HepG2 (cell line): ENCODE results near the gene GLB1L. TPM values are rescaled to one million over a fixed set of nuclear protein-coding genes. Genes with fewer than 3 reads are reported as not detected.

Experiments used
- ATAC-seq: fragments of 200-7000 bp; cut with Tn5 transposase; 3 replicates; pipeline ENCODE4 v1.9.1; 2020; ENCODE audit warnings: mild to moderate bottlenecking, moderate library complexity
- BruUV-seq: library from RNA; stranded (reverse); fragments of 400-500 nt; replicated peaks from 2 replicates; lab custom pipeline; 2021; lab: Mats Ljungman, UMichigan
- CTCF ChIA-PET: fragments of 300-600 bp; formaldehyde crosslinking; extraction: SDS; loops from one replicate; lab custom pipeline; 2021; ENCODE audit warnings: low total read pairs, inconsistent platforms, low intra/inter-chr PET ratio; lab: Yijun Ruan, JAX
- POLR2A ChIA-PET: fragments of 350-600 bp; sonication (Branson Sonifier 250); formaldehyde crosslinking; loops from one replicate; lab custom pipeline; 2020; ENCODE audit warnings: antibody characterized with exemption, inconsistent platforms; lab: Yijun Ruan, JAX
- DNase-seq: peaks from one replicate; pipeline ENCODE4 v3.0.0-alpha.2; 2015; ENCODE audit warnings: low spot score
- FAIRE-seq: peaks from 3 replicates; lab custom pipeline; 2011; peaks lifted over from hg19 to GRCh38; lab: Jason Lieb, UNC
- H2AFZ ChIP-seq: one replicate; pipeline ENCODE4 v1.6.1; 2011; ENCODE audit warnings: low read length, inconsistent platforms
- H3K27ac ChIP-seq: fragments of 300-600 bp; 3 replicates; pipeline ENCODE4 v1.8.0; 2011; ENCODE audit warnings: mixed run types, mild to moderate bottlenecking, mixed read lengths, low read length, inconsistent platforms; ENCODE audit not compliant: insufficient read depth; ENCODE audit errors: extremely low read length
- H3K27me3 ChIP-seq, 2 experiments: fragments of 200-600 bp in 1 of 2; 2 replicates in 1 of 2; 3 replicates in 1 of 2; pipeline versions ENCODE4 v1.6.0 to v1.8.0; 2011; ENCODE audit warnings: low read length in 2 of 2, mild to moderate bottlenecking in 2 of 2, moderate library complexity in 2 of 2, inconsistent platforms in 1 of 2; ENCODE audit not compliant: insufficient read depth in 2 of 2, control insufficient read depth in 1 of 2
- H3K36me3 ChIP-seq, 2 experiments: fragments of 200-600 bp in 1 of 2; replicated peaks in 1 of 2; 2 replicates in 1 of 2; 3 replicates in 1 of 2; pipeline versions ENCODE4 v1.5.1 to v1.8.0; 2011; ENCODE audit warnings: low read length in 2 of 2, inconsistent platforms in 1 of 2; ENCODE audit not compliant: insufficient read depth in 2 of 2, control insufficient read depth in 1 of 2
- H3K4me1 ChIP-seq: 2 replicates; pipeline ENCODE4 v1.5.1; 2012; ENCODE audit warnings: low read length, inconsistent platforms; ENCODE audit not compliant: insufficient read depth
- H3K4me2 ChIP-seq: 2 replicates; pipeline ENCODE4 v1.6.0; 2011; ENCODE audit warnings: low read depth, low read length, inconsistent platforms
- H3K4me3 ChIP-seq, 3 experiments: fragments of 200-600 bp in 1 of 3; sonication (generic), shearing (Covaris generic) in 1 of 3; replicated peaks in 1 of 3; 2 replicates each; pipeline ENCODE4 v1.5.1; 2011 to 2016; ENCODE audit warnings: low read length in 3 of 3, inconsistent platforms in 2 of 3, low read depth in 2 of 3, mild to moderate bottlenecking in 2 of 3, control low read depth in 1 of 3, mixed read lengths in 1 of 3; ENCODE audit not compliant: insufficient read depth in 1 of 3
- H3K79me2 ChIP-seq: one replicate; pipeline ENCODE4 v1.6.1; 2011; ENCODE audit warnings: low read length, inconsistent platforms; ENCODE audit not compliant: insufficient read depth
- H3K9ac ChIP-seq: 2 replicates; pipeline ENCODE4 v1.6.0; 2011; ENCODE audit warnings: mild to moderate bottlenecking, low read depth, low read length, inconsistent platforms; ENCODE audit not compliant: insufficient read depth
- H3K9me3 ChIP-seq: 2 replicates; pipeline ENCODE4 v1.5.1; 2012; ENCODE audit warnings: mild to moderate bottlenecking, low read length
- H4K20me1 ChIP-seq: 2 replicates; pipeline ENCODE4 v1.6.0; 2011; ENCODE audit warnings: inconsistent platforms, mild to moderate bottlenecking, low read length, moderate library complexity; ENCODE audit not compliant: insufficient read depth
- CHD2 ChIP-seq: IDR thresholded peaks from 2 replicates; pipeline ENCODE4 v1.6.1; 2011; ENCODE audit warnings: low read depth, low read length, improper control_type of control experiment
- HDAC6 ChIP-seq: fragments of 200-600 bp; sonication (generic); IDR thresholded peaks from 2 replicates; pipeline ENCODE4 v1.7.0; 2017; ENCODE audit warnings: mild to moderate bottlenecking, antibody characterized with exemption, low read length, low read depth
- HNRNPL ChIP-seq: fragments of 200-400 bp; formaldehyde crosslinking; IDR thresholded peaks from 2 replicates; pipeline ENCODE4 v1.6.1; 2017; ENCODE audit warnings: mild to moderate bottlenecking, low read depth, low read length
- NFATC3 ChIP-seq: sonication (generic); formaldehyde crosslinking; IDR thresholded peaks from 2 replicates; pipeline ENCODE4 v1.5.1; 2020; ENCODE audit warnings: mild to moderate bottlenecking, missing genetic modification reagents
- PLRG1 ChIP-seq: fragments of 450-650 bp; conservative IDR thresholded peaks from 2 replicates; pipeline ENCODE4 v1.6.1; 2016
- SIX1 ChIP-seq: sonication (generic); formaldehyde crosslinking; IDR thresholded peaks from 2 replicates; pipeline ENCODE4 v1.4.0; 2020; ENCODE audit warnings: missing genetic modification reagents, borderline replicate concordance
- ZNF136 ChIP-seq: sonication (generic); formaldehyde crosslinking; IDR thresholded peaks from 2 replicates; pipeline ENCODE4 v1.8.1; 2022; ENCODE audit warnings: low read depth, mild to moderate bottlenecking, moderate library complexity, missing genetic modification reagents
- ZNF775 ChIP-seq: sonication (generic); formaldehyde crosslinking; IDR thresholded peaks from 2 replicates; pipeline ENCODE4 v1.4.0; 2020; ENCODE audit warnings: missing genetic modification reagents, mild to moderate bottlenecking, moderate library complexity, borderline replicate concordance
- ZNF782 ChIP-seq: sonication (generic); formaldehyde crosslinking; IDR thresholded peaks from 2 replicates; pipeline ENCODE4 v1.4.0; 2020; ENCODE audit warnings: missing genetic modification reagents, mild to moderate bottlenecking, borderline replicate concordance
- WGBS: methylation state at CpG from one replicate; pipeline ENCODE4 v1.1.6; 2017; ENCODE audit warnings: low lambda C conversion rate; 5-methylcytosine and 5-hydroxymethylcytosine counted together
- in situ Hi-C: cut with HindIII; loops from 2 replicates; pipeline ENCODE4 v1.10.0; 2017; ENCODE audit warnings: low pct_unique_long_range_greater_than_20kb; ENCODE audit not compliant: extremely low pct_ligation_motif_present
- intact Hi-C: fragments of 100-400 bp; cut with micrococcal nuclease; formaldehyde crosslinking; loops from one replicate; pipeline ENCODE4 v1.10.0; 2022; ENCODE audit not compliant: unreplicated experiment
- polyA plus RNA-seq, 8 experiments: library from polyadenylated mRNA; depleted of rRNA in 3 of 8; stranded (reverse) in 7 of 8; unstranded in 1 of 8; fragments of >200 nt; fragmentation: Illumina TruSeq in 4 of 8; extraction: Trizol in 4 of 8; gene quantifications; 2 replicates each; pipeline versions ENCODE4 v1.2.1 to v1.2.3, GENCODE V29; 2011 to 2016; ENCODE audit warnings: low read depth in 4 of 8, missing spikeins in 1 of 8, mixed read lengths in 1 of 8; ENCODE audit not compliant: insufficient read depth in 1 of 8
- total RNA-seq, 5 experiments: library from RNA; depleted of rRNA; stranded (reverse); fragments of >200 nt; fragmentation: Illumina TruSeq; extraction: Trizol; gene quantifications; 2 replicates each; pipeline ENCODE4 v1.2.3, GENCODE V29; 2016; ENCODE audit warnings: low read depth in 1 of 5
- TF ChIP-seq, protein P1 (sequence below): sonication (generic); formaldehyde crosslinking; IDR thresholded peaks from 2 replicates; pipeline ENCODE4 v1.5.0; 2020; ENCODE audit warnings: mild to moderate bottlenecking, missing genetic modification reagents, moderate library complexity
- TF ChIP-seq, protein P2 (sequence below): sonication (generic); formaldehyde crosslinking; IDR thresholded peaks from 2 replicates; pipeline ENCODE4 v1.4.0; 2020; ENCODE audit warnings: missing genetic modification reagents, borderline replicate concordance
- TF ChIP-seq, protein P3 (sequence below): sonication (generic); formaldehyde crosslinking; IDR thresholded peaks from 2 replicates; pipeline ENCODE4 v1.4.0; 2020; ENCODE audit warnings: missing genetic modification reagents
- TF ChIP-seq, protein P4 (sequence below): sonication (generic); formaldehyde crosslinking; IDR thresholded peaks from 2 replicates; pipeline ENCODE4 v1.4.0; 2020; ENCODE audit warnings: mild to moderate bottlenecking, low read depth, missing genetic modification reagents
- TF ChIP-seq, protein P5 (sequence below): sonication (generic); formaldehyde crosslinking; IDR thresholded peaks from 2 replicates; pipeline ENCODE4 v1.5.1; 2020; ENCODE audit warnings: missing genetic modification reagents, mild to moderate bottlenecking, borderline replicate concordance
- TF ChIP-seq, protein P6 (sequence below): IDR thresholded peaks from 2 replicates; pipeline ENCODE4 v1.6.1; 2016

The GLB1L gene
- total and polyA plus RNA-seq, 2 of the 13 experiments (the other 11 are each of a cell fraction or from before 2014, with no cell fraction given): 6.8 to 7.3 TPM

DNA sequence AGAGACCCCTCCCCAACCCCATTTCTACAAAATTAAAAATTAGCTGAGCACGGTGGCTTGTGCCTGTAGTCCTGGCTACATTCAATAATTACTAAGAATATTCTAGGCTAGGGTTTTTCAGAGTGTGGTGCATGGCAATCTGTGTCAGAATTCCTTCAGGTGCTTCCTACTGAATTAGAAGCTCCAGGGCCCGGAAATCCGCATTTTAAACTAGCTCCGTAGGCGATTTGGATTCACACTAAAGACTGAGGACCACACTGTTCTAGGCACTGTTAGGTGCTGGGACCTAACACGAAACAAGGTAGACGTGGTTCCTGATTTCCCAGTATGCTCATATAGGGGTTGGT is 39.3 kb downstream of the GLB1L start:
- WGBS: 8% methylated on average over 7 of the region's 7 CpGs
- H3K27me3 ChIP-seq: no peaks in the 10 kb centered on the region; a peak in 1 of 5 replicates
- ATAC-seq (no peak), DNase-seq (no peak), FAIRE-seq (no peak)
- H3K4me2 ChIP-seq: peak overlapping the region; percentile 100
- POLR2A ChIA-PET: interaction anchor here (1.0 to 5.6 kb wide), 18 partner anchors 10 to 450 kb away, joined by 3 to 227 read pairs (median 12); partner anchors contain the start of genes ABCB6, ANKZF1, ATG9A and CNPPD1
- H3K4me1 ChIP-seq: peaks cover 54% of the 10 kb centered on the region
- H3K4me3 ChIP-seq: peak overlapping the region; percentile 65 to 86 (median 74)
- in situ Hi-C loops (loop anchor here (5.0 kb wide), 1 partner anchor 34 kb away; the partner anchor contains the start of gene SLC23A3), intact Hi-C loops (loop anchor here (1.0 kb wide), 2 partner anchors 14 to 23 kb away; partner anchors contain the start of genes ANKZF1 and ATG9A)
- H3K79me2 ChIP-seq: peaks cover 6% of the 10 kb centered on the region
- no peaks in the 10 kb centered on the region for H3K9me3 ChIP-seq
- TSS peak; percentile 50 for BruUV-seq
- peak overlapping the region; percentile 86 for H3K9ac ChIP-seq
- no peak overlapping the region for H2AFZ ChIP-seq
- H3K36me3 ChIP-seq: peaks cover 7 to 19% of the 10 kb centered on the region in 2 experiments
- CTCF ChIA-PET: interaction anchor here (0.9 kb wide), 1 partner anchor 89 kb away, joined by 3 read pairs; no protein-coding TSS in a partner anchor
- peak overlapping the region; percentile 95 for H3K27ac ChIP-seq
- no peaks in the 10 kb centered on the region for H4K20me1 ChIP-seq
- TF ChIP-seq, protein P1, sequence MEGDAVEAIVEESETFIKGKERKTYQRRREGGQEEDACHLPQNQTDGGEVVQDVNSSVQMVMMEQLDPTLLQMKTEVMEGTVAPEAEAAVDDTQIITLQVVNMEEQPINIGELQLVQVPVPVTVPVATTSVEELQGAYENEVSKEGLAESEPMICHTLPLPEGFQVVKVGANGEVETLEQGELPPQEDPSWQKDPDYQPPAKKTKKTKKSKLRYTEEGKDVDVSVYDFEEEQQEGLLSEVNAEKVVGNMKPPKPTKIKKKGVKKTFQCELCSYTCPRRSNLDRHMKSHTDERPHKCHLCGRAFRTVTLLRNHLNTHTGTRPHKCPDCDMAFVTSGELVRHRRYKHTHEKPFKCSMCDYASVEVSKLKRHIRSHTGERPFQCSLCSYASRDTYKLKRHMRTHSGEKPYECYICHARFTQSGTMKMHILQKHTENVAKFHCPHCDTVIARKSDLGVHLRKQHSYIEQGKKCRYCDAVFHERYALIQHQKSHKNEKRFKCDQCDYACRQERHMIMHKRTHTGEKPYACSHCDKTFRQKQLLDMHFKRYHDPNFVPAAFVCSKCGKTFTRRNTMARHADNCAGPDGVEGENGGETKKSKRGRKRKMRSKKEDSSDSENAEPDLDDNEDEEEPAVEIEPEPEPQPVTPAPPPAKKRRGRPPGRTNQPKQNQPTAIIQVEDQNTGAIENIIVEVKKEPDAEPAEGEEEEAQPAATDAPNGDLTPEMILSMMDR (CRISPR knock-in tag): no peak
- TF ChIP-seq CHD2: no peak
- TF ChIP-seq NFATC3 (CRISPR knock-in tag): no peak
- no peak for TF ChIP-seq HNRNPL
- TF ChIP-seq, protein P2, sequence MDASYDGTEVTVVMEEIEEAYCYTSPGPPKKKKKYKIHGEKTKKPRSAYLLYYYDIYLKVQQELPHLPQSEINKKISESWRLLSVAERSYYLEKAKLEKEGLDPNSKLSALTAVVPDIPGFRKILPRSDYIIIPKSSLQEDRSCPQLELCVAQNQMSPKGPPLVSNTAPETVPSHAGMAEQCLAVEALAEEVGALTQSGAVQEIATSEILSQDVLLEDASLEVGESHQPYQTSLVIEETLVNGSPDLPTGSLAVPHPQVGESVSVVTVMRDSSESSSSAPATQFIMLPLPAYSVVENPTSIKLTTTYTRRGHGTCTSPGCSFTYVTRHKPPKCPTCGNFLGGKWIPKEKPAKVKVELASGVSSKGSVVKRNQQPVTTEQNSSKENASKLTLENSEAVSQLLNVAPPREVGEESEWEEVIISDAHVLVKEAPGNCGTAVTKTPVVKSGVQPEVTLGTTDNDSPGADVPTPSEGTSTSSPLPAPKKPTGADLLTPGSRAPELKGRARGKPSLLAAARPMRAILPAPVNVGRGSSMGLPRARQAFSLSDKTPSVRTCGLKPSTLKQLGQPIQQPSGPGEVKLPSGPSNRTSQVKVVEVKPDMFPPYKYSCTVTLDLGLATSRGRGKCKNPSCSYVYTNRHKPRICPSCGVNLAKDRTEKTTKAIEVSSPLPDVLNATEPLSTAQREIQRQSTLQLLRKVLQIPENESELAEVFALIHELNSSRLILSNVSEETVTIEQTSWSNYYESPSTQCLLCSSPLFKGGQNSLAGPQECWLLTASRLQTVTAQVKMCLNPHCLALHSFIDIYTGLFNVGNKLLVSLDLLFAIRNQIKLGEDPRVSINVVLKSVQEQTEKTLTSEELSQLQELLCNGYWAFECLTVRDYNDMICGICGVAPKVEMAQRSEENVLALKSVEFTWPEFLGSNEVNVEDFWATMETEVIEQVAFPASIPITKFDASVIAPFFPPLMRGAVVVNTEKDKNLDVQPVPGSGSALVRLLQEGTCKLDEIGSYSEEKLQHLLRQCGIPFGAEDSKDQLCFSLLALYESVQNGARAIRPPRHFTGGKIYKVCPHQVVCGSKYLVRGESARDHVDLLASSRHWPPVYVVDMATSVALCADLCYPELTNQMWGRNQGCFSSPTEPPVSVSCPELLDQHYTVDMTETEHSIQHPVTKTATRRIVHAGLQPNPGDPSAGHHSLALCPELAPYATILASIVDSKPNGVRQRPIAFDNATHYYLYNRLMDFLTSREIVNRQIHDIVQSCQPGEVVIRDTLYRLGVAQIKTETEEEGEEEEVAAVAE (CRISPR knock-in tag): no peak
- no peak for TF ChIP-seq SIX1 (CRISPR knock-in tag)
- TF ChIP-seq, protein P3, sequence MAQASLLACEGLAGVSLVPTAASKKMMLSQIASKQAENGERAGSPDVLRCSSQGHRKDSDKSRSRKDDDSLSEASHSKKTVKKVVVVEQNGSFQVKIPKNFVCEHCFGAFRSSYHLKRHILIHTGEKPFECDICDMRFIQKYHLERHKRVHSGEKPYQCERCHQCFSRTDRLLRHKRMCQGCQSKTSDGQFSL (CRISPR knock-in tag): no peak
- TF ChIP-seq, protein P4, sequence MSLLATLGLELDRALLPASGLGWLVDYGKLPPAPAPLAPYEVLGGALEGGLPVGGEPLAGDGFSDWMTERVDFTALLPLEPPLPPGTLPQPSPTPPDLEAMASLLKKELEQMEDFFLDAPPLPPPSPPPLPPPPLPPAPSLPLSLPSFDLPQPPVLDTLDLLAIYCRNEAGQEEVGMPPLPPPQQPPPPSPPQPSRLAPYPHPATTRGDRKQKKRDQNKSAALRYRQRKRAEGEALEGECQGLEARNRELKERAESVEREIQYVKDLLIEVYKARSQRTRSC (CRISPR knock-in tag): 0 out of 2 replicates have a peak, but pooled peaks have one; percentile 33
- TF ChIP-seq ZNF136 (CRISPR knock-in tag): 0 out of 2 replicates have a peak, but pooled peaks have one; percentile 3
- no peak for TF ChIP-seq PLRG1
- peak; percentile 89; the same call in 1 of the 2 replicates for TF ChIP-seq ZNF782 (CRISPR knock-in tag)
- TF ChIP-seq HDAC6: no peak
- TF ChIP-seq, protein P5, sequence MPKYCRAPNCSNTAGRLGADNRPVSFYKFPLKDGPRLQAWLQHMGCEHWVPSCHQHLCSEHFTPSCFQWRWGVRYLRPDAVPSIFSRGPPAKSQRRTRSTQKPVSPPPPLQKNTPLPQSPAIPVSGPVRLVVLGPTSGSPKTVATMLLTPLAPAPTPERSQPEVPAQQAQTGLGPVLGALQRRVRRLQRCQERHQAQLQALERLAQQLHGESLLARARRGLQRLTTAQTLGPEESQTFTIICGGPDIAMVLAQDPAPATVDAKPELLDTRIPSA (CRISPR knock-in tag): no peak
- TF ChIP-seq ZNF775: 0 out of 2 replicates have a peak, but pooled peaks have one; percentile 70
- TF ChIP-seq, protein P6, sequence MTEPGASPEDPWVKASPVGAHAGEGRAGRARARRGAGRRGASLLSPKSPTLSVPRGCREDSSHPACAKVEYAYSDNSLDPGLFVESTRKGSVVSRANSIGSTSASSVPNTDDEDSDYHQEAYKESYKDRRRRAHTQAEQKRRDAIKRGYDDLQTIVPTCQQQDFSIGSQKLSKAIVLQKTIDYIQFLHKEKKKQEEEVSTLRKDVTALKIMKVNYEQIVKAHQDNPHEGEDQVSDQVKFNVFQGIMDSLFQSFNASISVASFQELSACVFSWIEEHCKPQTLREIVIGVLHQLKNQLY (CRISPR knock-in tag): no peak
